Stimulated activated CD4-positive, alpha-beta T cell treated with anti-CD3 and anti-CD28 coated beads, Interleukin-15, amount 100 ng/mL, for 48 hours (primary cell): Measurements from ENCODE around the gene NGFR.
"Not testable (repeated sequence)": the region's sequence is repeated elsewhere in the genome, so short reads cannot be mapped to it uniquely, and the experiment has no call there.

Experiments
- DNase-seq, 2 donors: peaks; one replicate each; pipeline ENCODE4 v3.0.0-alpha.2; 2020; ENCODE audit warnings: low read depth in 2 of 2

Gene NGFR

DNA sequence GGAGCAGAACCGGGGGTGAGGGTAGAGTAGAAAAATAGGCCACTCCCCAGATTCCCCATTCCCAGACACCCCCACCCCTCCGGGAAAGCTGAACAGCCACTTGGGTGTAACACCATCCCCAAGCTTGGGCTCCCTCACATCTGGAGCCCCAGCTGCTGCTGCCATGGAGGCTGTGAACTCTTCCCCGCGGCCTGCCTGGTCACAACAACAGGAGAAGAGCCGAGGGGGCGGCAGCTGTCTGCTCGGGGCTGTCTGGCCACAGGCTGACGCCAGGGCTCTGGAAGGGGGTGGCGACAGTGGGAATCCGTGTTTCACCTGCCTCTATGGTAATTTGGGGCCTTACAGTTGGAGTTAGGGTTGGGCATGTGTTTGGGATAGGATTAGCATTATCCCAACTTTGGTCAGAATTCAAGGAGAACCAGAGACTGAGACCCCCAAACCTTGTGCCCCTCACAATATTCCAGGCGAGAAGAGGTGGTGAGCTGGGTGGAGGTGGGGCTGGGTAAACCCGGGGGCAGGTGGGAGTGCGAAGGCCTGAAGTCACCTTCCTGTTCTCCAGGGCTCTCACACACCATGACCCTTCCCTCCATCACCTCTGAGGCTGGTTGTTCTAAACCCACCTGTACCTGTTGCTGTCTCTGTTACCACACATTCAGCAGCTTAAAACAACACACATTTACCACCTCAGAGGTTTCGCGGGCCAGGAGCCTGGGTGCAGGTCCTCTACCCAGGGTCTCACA lies 50.9 kb downstream of the NGFR start:
- no peak for DNase-seq

DNA sequence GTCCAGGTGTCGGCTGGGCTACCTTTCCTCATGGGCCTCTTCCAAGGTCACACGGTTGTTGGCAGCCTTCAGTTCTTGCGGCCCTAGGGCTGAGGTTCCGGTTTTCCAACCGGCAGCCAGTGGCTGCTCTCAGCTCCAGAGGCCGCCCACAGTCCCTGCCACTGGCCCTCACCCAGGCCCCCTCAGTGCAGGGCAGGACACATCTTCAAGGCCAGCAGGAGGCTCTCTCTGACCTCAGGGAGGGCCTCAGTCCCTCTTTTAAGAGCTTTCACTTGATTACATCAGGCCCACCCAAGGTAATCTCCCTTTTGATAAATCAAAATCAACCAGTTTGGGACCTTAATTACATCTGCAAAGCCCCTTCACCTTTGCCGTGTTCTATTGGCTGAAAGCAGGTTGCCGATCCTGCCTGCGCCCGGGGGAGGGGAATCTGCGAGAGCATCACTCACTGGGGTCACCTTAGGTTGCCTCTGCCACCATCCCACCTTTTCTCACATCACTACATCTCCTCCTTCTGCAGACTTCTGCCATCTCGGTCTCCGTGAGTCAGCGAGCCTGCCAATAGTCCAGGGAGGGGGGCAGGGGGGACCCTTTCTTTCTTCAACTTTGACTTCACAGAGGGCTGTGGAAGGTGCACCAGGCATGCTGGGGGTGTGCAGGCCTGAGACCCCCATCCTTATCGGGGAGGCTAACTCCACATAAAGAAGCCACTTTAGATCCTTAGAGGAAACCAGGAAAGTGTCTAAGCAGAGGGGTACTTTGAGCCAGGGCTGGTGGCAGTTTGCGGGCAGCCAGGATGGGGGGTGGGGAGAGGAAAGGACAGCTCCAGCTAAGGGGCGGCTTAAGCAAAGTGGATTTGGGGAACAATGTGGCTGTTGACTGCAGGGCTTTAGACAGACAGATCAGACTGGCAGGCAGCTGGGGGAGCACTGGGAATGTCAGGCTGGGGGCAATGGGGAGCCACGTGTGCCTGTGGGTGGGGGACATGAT lies 51.7 kb downstream of the NGFR start:
- DNase-seq, result no peak

DNA sequence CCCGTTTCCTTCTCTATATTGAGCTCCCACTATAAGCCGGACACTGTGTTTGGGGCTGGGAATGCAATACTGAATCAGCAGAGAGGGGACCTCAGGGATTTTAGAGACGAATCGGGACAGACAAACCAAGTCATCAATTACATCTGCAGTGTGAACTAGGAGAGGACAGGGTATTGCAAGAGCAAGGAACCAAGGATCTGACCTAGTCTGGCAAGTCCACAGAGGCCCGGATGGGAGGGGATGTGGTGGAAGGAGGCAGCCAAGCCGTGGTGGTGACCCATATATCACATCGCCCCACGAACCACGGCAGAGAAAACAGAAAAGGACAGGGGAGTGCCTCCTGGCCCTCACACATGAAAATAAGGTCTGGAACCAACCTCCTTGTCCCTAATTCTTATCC lies 52.5 kb downstream of the NGFR start:
- DNase-seq, result no peak

DNA sequence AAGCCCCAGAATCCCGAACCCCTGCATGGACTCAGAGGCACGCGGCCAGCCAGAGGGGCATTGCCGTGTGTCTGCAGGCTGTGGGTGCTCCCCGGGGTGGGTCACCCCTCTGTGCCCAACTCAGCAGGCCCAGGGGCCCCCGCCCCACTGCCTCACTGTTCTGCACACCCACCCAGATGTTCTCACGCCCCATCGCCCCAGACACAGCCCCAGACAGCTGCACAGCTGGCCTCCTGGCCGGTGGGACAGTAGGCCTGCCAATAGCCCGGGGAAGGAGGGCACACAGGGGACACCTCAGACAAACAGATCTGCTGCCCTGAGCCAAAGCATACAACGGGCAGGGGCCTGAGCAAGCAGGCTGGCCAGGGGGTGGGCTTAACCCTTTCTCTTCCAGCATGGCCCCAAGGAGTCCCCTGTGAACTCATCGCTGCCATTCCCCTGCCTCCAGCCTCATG lies 53.0 kb downstream of the NGFR start:
- no peak for DNase-seq

DNA sequence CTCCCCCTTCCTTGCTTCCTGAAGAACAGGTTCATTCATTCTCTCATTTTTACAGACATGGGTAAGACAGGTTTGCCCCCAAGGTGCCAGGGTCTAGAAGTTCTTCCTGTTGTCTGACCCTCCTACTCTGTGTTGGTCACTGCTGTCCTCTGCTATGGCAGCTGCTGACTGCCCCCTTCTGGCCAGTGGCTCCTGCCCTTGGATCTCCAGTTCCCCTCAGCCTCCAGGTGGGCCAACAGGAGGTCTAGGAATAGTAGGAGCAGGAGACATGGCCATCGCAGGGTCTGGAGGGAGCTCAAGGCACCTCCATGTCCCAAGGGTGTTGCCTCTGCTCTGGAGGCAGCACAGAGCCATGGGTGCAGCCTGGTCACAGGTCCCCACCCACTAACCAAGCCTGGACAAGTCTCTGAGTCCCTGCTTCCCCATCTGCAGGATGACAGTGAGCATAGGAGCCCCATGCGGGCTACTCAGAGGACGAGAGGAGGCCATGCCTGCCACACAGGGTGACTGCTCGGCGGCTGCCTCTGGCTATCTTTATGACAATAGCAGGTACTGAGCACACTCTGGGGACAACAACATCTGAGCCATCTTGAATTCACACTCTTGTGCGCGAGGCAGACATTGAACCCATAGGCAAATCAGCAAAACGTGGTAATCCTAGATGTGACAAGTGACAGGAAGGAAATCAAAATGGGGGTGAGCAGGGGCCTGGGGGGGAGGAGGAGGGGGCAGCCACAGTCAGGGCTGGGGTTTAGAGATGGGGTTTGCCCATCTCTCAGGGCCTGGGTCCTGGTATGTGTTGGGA lies 53.6 kb downstream of the NGFR start:
- DNase-seq, result no peak

DNA sequence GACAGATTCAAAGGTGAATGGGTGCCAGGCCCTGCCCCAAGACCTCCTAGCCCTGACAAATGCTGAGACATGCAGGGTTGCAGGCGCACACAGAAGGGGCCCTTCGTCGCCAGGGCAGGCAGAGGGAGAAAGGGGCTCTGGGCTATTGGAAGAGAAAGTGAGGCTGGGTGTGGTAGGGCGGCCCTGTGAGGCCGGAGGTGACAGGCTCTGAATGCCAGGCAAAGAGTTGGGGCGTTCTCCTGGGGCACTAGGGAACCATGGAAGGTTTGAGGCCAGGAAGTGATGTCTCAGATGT lies 54.2 kb downstream of the NGFR start:
- DNase-seq, result no peak

DNA sequence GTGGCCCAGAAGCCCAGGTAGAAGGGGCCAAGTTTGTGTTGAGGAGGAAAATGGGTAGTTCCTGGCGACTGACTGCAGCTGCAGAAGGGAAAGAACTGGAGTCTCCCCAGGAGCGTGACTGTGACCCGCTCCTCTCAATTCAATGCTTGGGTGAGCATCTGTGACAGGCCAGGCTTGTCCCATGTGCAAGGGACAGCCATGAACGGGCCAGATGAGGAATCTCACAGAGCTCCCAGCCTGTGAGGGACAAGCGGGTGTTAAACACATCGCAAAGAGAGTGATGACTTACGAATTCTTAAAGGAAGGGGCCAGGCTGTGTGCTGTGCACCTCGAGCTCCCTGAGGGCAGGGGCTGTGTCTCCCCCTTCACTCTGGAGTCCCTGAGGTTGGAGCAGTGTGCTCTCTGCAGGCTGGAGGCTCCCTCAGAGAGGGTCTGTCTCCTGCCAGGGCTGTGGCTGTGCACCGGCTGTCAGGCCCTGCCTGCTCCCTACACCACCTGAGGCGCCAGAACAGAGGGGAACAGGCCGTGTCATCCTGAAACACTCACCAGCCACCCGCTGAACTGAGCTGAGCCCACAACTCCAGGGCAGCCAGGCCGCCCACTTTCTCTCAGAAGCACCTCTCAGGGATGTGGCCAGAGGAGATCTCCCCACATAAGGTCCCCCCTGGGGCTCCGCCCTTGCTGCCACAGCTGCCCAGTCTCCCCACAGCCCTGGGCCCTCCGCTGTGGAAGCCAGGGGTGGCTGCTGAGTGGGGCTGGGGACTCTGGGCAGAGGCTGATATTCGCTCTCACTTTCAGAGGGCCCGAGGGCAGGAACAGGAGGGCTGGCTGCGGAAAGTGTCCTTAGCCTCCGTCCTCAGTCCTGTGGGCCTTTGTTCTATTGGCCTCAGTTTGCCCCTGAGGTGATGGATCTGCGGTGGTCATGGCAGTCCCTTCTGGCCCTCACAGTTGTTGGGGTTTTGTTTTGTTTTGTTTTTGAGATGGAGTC lies 54.9 kb downstream of the NGFR start:
- no peak for DNase-seq

DNA sequence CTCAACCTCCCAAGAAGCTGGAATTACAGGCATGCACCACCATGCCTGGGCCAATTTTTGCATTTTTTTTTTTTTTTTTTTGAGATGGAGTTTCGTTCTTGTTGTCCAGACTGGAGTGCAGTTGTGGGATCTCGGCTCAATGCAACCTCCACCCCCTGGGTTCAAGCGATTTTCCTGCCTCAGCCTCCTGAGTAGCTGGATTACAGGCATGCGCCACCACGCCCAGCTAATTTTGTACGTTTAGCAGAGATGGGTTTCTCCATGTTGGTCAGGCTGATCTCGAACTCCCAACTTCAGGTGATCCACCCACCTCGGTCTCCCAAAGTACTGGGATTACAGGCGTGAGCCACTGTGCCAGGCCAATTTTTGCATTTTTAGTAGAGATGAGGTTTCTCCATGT lies 55.7 kb downstream of the NGFR start:
- DNase-seq, result not testable (repeated sequence)

DNA sequence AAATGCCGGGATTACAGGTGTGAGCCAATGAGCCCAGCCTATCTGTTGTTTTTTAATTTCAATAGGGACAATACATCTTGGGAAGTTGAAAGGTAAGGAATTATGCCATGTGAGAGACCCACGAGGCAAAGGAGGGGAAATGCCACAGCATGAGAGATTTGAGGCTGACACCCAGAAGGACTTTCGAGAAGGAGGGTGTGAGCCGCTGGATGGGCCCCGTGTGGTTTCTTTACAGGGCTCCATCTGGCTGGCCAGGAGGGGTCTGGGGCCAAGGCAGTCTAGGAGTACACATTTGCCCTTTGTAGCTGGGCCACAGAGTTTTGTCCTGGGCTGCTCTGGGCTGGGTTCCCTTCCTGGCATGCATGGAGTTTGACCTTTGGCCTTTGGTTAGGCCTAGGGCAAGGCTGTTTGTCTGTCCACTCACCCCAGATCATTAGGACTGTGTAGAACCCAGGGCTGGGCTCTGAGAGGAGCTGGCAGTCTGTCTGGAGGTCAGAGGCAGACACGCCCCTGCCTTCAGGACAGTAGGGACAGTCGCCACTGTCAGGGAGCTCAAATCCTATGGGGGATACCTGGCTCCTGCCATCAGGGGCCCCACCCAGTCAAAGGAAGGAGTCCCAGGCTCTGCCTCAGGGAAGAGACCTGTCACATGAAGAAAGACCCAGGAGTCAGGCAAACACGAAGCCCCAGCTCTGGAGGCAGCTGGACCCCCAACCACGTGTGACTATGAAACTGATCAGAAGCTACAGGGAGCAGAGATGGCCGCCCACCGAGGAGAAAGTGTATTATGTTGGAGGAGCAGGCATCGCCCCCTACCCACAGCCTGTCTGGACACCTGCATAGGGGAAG lies 56.4 kb downstream of the NGFR start:
- no peak for DNase-seq

DNA sequence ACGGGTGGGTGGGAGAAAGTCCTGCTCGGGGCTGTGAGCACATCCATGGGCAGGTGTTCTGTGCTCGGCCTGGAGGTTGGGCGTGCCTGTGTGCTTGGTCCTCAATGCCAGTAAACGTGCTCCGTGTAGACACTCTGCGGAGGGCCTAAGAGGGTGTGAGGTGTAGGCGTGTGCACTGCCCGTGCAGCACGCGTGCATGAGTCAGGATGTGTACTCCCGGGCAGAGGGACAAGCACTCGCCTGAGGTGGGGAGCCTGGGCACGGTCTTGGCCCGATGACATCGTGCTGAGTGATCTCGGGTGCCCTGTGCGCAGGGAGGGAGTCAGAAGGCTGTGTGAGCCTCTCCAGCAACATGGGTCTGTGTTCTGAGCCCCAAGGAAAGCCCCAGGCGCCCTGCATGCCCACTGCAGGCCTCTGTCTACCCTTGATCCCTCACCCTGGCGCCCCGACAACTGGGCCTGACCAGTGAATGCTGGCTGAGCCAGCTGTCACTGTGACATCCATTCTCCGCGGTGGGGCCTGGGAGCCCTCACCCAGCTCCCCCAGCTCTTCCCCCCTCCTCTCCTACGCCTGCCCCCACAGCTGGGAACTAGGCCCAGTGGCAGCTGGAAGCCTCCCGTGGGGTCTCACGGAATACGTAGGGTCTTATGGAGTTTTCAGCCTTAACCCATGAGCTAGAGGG lies 57.1 kb downstream of the NGFR start:
- no peak for DNase-seq

DNA sequence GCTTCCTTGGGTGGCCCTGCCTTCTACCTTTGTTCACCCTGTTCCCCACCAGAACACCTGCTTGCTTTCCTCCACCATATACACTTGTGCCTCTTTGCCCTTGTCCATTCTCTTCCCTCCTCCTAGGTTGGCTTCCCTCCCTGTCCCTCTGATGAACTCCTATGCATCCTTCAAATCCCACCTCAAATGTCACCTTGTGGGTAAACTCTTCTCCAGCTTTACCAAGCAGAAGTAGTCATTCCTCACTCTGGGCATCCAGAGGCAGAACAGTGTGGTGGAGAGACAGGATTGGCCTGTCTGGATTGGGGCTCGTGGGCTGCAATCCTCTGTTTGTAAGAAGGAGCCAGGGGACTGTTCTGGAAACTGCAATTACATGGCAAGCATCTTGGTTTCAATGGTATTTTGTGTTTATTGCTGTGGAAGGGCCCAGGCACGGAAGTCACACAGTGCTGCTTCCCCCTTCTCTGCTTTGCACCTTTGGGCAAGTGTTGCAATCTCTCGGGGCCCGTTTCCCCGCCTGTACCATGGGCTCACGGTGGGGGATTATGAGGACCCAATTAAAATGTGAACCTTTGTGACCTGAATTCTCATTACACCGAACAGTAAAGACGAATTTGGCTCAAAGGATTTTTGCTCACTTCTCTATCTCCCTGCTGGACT lies 58.7 kb downstream of the NGFR start:
- DNase-seq, result no peak

DNA sequence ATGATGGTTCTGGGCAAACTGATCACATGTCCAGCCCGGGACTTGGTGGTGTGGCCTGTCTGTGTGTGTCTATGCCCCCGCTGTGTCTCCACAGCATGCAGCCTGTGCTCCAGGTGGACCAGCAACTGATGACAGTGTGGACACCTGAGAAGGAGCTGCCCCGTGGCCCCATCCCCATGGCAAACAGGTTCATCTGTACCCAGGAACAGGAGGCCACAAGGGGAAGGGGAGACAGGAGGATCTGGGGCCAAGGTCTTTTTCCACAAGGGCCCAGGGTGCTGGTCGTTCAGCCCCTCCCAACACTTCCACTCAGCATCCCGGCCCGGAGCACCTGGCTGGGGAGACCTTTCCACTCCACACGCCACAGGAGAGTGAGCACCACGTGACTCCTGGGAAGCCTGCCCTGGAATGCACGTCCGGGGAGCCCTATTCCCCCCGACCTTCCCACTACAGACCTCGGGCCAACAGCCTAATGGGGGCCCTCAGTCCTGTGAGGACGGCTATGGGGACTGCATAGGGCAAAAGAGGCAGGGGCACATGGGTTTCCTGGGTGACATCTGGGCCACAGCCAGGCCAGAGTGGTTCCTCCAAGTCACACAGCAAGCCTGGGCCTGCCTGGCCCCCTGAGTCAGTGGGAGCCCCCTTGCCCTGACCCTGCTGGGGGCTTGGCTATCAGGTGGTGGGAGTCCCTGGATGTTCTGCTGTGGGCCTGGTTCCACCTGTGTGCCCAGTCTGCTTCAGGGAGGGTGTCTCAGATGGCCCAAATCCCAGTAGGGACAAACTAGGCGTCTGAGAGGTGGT lies 59.8 kb downstream of the NGFR start:
- no peak for DNase-seq

DNA sequence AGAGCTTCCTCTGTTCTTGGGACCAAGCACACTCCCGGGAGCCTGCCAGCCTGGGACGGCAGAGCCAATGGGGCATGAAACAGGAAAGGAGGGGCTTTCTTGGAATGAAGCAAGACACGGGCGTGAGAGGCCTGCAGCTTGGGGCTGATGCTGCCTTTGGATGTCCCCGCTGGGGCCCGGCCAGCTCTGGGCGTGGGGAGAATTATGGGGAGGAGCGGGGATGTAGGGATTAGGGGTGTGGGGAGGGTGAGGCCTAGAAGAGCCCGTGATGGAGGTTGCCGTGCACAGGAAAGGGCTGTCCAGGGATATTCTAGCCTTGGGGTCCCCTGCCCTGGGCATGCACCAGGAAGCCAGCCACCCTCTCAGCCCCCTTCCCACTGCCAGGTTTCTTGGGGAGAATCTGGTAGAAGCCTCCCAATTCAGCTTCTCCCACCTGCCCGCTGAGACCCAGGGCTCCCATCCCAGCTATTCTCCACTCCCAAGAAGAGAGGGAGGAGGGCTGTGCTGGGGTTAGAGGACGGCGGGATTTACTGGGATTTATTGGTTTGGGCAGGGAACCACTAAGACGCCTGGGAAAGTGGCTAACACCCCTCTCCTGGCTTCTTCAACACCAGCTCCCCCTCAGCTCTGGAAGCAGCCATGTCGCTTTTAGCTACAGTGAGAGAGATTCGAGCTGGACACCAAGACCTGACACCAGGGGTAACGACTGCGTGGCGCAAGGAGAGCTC lies 60.6 kb downstream of the NGFR start:
- no peak for DNase-seq

DNA sequence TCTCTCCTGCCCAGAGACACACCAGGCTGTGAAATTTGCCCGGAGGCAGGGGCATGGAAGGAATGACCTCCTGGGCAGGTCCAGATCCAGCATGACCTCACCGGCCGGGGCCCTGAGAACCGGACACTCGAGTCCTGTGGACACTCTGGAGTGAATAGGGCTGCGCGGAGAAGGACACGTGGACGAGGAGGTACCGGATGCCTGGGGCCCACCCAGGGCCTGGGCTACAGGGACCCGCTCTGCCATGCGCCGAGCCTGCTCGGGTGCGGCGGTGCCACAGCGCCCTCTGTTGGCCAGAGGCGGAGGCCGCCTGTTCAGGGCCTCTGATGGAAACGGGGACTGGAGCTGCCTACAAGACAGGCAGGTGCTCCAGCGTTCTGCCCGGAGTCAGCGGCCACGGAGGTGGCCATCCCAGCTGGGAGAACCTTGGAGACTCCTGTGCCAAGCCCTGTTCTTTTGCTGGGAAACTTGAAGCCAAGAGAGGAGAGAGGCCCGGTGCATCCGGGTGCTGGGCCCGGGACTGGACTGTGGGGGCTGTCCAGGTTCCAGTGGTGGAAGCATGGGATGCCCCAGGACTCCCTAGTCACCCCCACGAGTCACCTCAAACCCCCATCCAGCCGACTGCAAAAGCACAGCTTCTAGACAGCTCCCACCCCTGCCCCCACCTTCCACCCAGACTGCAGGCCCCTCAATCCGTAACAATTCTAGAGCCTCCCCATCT lies 61.3 kb downstream of the NGFR start:
- peak; percentile 69 to 76 for DNase-seq

DNA sequence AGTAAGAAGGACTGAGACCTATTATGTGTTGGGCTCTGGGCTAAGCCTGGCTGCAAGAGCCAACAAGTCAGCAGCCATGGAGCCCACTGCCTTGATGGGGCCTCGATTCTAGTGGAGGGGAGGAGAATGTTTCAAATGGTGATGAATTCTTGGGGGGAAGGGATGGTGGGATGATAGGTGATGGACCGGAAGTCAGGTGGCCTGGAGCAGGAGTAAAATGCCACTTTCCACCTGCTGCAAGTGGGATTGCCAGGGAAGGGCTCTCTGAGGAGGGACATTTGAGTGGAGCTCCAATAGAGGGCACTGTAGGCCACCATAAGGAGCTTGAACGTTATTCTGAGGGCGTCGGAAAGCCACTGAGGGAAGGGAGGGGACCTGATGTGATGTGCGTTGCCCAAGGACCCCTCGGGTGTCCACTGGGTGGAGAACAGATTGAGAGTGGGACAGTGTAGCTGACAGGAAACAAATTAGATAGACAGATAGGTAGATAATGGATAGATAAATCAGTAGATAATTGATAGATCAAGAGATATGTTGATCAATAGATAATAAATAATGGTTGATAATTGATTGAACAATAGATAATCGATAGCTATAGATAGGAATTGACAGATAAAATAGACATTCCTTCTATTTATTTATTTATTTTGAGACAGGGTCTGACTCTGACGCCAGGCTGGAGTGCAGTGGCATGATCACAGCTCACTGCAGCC lies 62.4 kb downstream of the NGFR start:
- peak in 1 of 2 donors; percentile 24 for DNase-seq
